Left ventricle myocardium inferior (tissue), 1 donor: Measurements from ENCODE around the gene TMPRSS7. TPM values are rescaled to one million over a fixed set of nuclear protein-coding genes. Genes with fewer than 3 reads are reported as not detected.

ENCODE experiments used
- DNase-seq: peaks from one replicate; pipeline ENCODE4 v3.0.0-alpha.2; 2020
- H3K27ac ChIP-seq: fragments of 200-600 bp; replicated peaks from 2 replicates; pipeline ENCODE4 v1.8.0; 2021
- H3K27me3 ChIP-seq: fragments of 200-600 bp; 2 replicates; pipeline ENCODE4 v1.8.0; 2021; ENCODE audit warnings: low read depth
- H3K36me3 ChIP-seq: fragments of 200-600 bp; 2 replicates; pipeline ENCODE4 v1.8.0; 2021
- H3K4me1 ChIP-seq: fragments of 200-600 bp; 2 replicates; pipeline ENCODE4 v1.8.0; 2021
- H3K4me3 ChIP-seq: fragments of 200-600 bp; 2 replicates; pipeline ENCODE4 v1.8.0; 2021; ENCODE audit warnings: mild to moderate bottlenecking, moderate library complexity
- H3K9me3 ChIP-seq: fragments of 200-600 bp; replicated peaks from 2 replicates; pipeline ENCODE4 v1.8.0; 2021
- intact Hi-C: fragments of 100-400 bp; cut with micrococcal nuclease; formaldehyde crosslinking; loops from one replicate; pipeline ENCODE4 v1.11.0; 2022
- total RNA-seq: library from RNA; stranded (reverse); fragmentation: NEBNext Ultra II Directional; extraction: Animal tissue kit (Norgen Biotek cat#: 25700); gene quantifications from one replicate; pipeline ENCODE4 v1.2.1, GENCODE V29; 2021
- TF ChIP-seq, protein P1 (sequence below): fragments of 200-600 bp; IDR thresholded peaks from 2 replicates; pipeline ENCODE4 v1.8.0; 2021; ENCODE audit warnings: antibody characterized with exemption, mild to moderate bottlenecking, borderline replicate concordance
- donor health status: DM: no; HTN: yes; CAD: no; lungs with severe emphysema.

The TMPRSS7 gene
- total RNA-seq, 1 donor from 2014 or later, result not detected

DNA sequence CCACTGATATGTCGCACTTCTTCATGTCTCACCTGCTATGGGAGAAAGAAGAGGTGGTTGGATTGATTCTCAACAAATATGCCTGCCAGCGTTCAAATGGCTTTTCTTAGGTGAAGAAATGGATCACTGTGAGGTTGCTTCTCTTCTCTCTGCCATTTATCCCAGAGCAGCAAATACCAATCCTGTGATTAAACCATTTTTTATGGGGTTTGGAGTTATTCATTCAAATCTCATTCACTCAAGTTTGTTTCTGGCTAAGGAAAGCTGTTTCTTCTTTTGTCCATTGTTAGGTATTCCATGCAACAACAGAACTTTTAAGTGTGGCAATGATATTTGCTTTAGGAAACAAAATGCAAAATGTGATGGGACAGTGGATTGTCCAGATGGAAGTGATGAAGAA is 39.5 kb downstream of the TMPRSS7 start:
- Histone ChIP-seq H3K4me3 (no peak overlapping the region), H3K27ac (no peak overlapping the region), H3K9me3 (no peaks in the 10 kb centered on the region), H3K27me3 (peaks cover 7% of the 10 kb centered on the region), H3K36me3 (no peaks in the 10 kb centered on the region), H3K4me1 (no peaks in the 10 kb centered on the region)
- no peak for DNase-seq
- TF ChIP-seq, protein P1, sequence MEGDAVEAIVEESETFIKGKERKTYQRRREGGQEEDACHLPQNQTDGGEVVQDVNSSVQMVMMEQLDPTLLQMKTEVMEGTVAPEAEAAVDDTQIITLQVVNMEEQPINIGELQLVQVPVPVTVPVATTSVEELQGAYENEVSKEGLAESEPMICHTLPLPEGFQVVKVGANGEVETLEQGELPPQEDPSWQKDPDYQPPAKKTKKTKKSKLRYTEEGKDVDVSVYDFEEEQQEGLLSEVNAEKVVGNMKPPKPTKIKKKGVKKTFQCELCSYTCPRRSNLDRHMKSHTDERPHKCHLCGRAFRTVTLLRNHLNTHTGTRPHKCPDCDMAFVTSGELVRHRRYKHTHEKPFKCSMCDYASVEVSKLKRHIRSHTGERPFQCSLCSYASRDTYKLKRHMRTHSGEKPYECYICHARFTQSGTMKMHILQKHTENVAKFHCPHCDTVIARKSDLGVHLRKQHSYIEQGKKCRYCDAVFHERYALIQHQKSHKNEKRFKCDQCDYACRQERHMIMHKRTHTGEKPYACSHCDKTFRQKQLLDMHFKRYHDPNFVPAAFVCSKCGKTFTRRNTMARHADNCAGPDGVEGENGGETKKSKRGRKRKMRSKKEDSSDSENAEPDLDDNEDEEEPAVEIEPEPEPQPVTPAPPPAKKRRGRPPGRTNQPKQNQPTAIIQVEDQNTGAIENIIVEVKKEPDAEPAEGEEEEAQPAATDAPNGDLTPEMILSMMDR, result no peak
- intact Hi-C loops, result no loop called here

DNA sequence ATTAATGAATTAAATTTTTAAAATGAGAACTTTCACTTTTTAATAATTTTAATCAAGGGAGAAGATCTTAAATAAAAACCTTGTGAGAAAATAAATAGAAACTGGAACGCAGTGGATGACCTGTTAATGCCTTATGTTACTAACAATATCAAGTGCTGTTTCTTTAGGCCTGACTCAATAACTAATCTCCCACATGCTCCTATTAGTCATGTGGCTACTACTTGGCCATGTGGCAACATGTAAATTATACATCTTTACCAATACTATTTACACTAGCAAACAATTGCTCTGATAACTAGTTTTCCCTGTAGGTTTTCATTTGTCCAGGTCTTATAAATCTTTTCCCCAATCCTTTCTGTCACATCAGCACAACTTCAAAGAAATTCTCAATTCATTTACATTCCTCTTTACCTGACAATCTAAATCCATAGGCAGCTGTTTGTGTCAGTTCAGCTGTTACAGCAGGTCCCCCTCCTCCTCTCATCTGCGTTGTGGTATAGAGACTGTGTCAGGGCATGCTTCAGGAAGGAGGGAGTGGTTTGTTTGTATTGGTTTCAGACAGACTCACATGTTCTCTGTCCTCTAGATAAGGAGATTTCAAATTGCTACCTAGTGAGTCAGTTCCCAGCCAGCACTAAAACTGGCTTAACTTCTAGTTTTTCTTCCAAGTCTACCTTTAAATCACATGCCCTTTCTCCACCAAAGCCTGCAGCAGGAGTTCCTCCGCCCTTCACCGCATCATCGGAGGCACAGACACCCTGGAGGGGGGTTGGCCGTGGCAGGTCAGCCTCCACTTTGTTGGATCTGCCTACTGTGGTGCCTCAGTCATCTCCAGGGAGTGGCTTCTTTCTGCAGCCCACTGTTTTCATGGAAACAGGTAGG is 40.3 kb downstream of the TMPRSS7 start:
- TF ChIP-seq, protein P1, result no peak
- Histone ChIP-seq H3K9me3 (no peaks in the 10 kb centered on the region), H3K27ac (no peak overlapping the region), H3K4me1 (no peaks in the 10 kb centered on the region), H3K4me3 (no peak overlapping the region), H3K36me3 (no peaks in the 10 kb centered on the region), H3K27me3 (peaks cover 7% of the 10 kb centered on the region)
- no peak for DNase-seq
- intact Hi-C loops, result no loop called here

DNA sequence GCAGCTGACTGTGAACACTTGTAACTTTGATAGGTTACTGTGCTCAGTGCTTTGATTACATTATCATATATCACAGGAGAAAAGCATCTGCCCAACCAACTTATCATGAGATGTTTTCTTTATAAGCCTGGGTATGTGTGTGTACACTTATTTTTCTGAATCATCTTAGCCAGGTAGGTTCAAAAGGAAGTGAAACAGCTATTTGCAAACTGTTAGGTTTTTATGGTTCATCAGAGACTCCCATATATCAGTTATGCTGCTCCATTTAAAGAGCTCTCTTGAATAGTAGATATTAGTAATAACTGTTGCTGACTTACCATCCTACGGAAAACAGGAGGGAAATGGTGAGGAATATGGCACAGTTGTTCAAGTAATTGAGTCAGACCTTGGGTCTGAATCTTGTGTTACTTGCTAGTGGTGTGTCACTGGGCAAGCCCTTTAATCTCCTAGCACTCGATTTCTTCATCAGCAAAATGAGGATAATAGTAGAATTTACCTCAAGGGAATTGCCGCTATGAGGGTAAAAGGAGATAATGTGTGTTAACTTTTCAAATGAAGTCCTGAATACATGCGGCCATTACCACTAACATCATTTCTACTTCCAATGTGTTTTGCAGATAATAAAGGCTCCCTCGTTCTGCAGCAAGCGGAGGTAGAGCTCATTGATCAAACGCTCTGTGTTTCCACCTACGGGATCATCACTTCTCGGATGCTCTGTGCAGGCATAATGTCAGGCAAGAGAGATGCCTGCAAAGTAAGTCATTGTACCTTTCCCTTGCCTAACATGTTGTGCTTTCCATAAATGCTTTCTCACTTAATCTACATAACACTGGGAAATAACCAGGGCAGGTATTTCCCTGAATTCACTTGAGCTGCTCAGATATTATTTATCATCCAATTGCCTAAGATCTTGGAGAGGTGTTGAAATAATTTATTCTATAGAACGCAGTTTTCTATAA is 43.9 kb downstream of the TMPRSS7 start:
- Histone ChIP-seq H3K4me1 (peaks cover 6% of the 10 kb centered on the region), H3K36me3 (no peaks in the 10 kb centered on the region), H3K27ac (no peak overlapping the region), H3K4me3 (no peak overlapping the region), H3K27me3 (peaks cover 7% of the 10 kb centered on the region), H3K9me3 (no peaks in the 10 kb centered on the region)
- TF ChIP-seq, protein P1, result no peak
- intact Hi-C loops, result no loop called here
- DNase-seq, result no peak

DNA sequence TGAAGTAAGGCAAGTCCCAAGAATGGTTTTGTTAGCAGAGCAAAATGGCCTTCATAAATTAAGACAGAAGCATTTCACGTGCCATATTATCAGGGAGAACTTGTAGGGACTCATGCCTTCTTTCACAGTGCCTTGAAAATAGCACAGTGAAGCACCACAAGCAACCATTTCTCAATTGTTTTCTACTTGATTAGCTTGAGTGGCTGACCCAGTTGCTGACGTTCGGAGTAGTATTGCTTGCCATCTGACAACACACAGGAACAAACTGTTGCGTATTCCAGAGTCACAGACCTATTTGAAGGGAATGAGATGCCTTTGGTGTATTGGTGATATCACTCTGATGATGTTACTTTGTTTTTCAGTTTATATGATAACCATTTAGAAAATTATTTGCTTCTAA is 48.7 kb downstream of the TMPRSS7 start:
- no peaks in the 10 kb centered on the region for H3K9me3 ChIP-seq
- no peak for DNase-seq
- peaks cover 37% of the 10 kb centered on the region for H3K4me1 ChIP-seq
- H3K36me3 ChIP-seq, result no peaks in the 10 kb centered on the region
- TF ChIP-seq, protein P1, result no peak
- intact Hi-C loops, result no loop called here
- H3K4me3 ChIP-seq, result no peak overlapping the region
- H3K27me3 ChIP-seq, result no peaks in the 10 kb centered on the region
- peak overlapping the region; percentile 42 for H3K27ac ChIP-seq

DNA sequence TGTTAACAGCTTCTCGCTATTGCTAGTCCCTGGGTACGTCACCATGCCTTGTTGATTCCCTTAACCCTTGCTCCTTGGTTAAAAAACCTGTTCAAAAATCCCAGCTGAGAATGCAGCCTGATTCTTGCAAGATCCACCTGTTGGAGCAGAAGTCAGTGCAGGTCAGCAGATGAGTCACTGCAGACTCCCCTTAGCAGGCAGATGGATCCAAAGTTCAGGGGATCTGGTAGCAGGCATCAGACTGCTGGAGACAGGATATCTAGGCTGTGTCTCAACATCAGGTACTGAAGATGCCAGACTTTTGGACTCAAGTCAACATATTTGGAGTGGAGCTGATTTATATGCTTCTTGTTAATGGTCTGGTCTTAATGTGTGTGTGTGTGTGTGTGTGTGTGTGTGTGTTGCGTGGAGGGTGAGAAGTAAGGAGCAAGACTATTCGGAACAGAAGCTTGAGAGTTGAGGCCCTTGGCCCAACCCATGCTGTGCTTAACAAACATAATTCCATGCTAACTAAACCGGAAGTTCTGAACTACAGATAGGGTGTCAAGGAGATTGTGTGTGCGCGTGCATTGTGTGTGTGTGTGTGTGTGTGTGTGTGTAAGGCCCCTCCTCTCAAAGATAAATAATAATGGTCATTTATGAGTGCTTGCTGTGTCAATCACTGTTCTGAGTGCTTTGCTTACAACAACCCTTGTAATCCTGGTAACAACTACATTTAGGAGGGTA is 50.6 kb downstream of the TMPRSS7 start:
- Histone ChIP-seq H3K4me3 (no peak overlapping the region), H3K4me1 (peaks cover 41% of the 10 kb centered on the region), H3K27me3 (no peaks in the 10 kb centered on the region), H3K36me3 (no peaks in the 10 kb centered on the region), H3K27ac (no peak overlapping the region), H3K9me3 (no peaks in the 10 kb centered on the region)
- DNase-seq, result no peak
- TF ChIP-seq, protein P1, result no peak
- intact Hi-C loops, result no loop called here
